Kidney epithelial cell (primary cell): ENCODE results near the gene ZNF197. TPM values are rescaled to one million over a fixed set of nuclear protein-coding genes. Genes with fewer than 3 reads are reported as not detected.
A peak's percentile ranks its signal among the peaks of the same experiment; 100 is the strongest.

Experiments
- DNase-seq: peaks from one replicate; pipeline ENCODE4 v3.0.0-alpha.2; 2010; ENCODE audit warnings: low read depth
- H3K27me3 ChIP-seq: 2 replicates; pipeline ENCODE4 v1.6.0; 2011; ENCODE audit warnings: low read length; ENCODE audit not compliant: control insufficient read depth, insufficient read depth
- H3K36me3 ChIP-seq: 2 replicates; pipeline ENCODE4 v1.5.1; 2011; ENCODE audit warnings: low read length; ENCODE audit not compliant: control insufficient read depth, insufficient read depth
- H3K4me3 ChIP-seq: 2 replicates; pipeline ENCODE4 v1.5.1; 2011; ENCODE audit warnings: low read depth, mild to moderate bottlenecking, control low read depth, low read length
- CTCF ChIP-seq: IDR thresholded peaks from 2 replicates; pipeline ENCODE4 v1.5.1; 2011; ENCODE audit warnings: mild to moderate bottlenecking, moderate library complexity, low read length, control low read depth, inconsistent platforms; ENCODE audit not compliant: insufficient read depth, poor library complexity, severe bottlenecking
- total RNA-seq: library from RNA; depleted of rRNA; stranded (reverse); fragments of >200 nt; gene quantifications from 2 replicates; pipeline ENCODE4 v1.2.3, GENCODE V29; 2015

The ZNF197 gene
- total RNA-seq, 1 donor from 2014 or later: 19.6 TPM

GRCh38 chr3:44643024-44643423, 18.2 kb downstream of the ZNF197 start:
- no peak for DNase-seq
- H3K36me3 ChIP-seq: peaks cover 7% of the 10 kb centered on the region
- no peaks in the 10 kb centered on the region for H3K27me3 ChIP-seq
- H3K4me3 ChIP-seq: no peak overlapping the region
- TF ChIP-seq CTCF: no peak

GRCh38 chr3:44647771-44648170, 22.9 kb downstream of the ZNF197 start:
- Histone ChIP-seq H3K36me3 (peaks cover 4% of the 10 kb centered on the region), H3K27me3 (no peaks in the 10 kb centered on the region), H3K4me3 (no peak overlapping the region)
- DNase-seq: no peak
- TF ChIP-seq CTCF: no peak

- Histone ChIP-seq H3K27me3 (no peaks in the 10 kb centered on the region), H3K4me3 (peak within 1 kb of the TSS; percentile 99), H3K36me3 (peaks cover 2% of the 10 kb centered on the region)
- DNase-seq: peak; percentile 56
- TF ChIP-seq CTCF: no peak
These were observed 23.9 kb downstream of the ZNF197 start, which contains the start of gene ZNF35 for GRCh38 chr3:44648564-44649229. Gene ZNF35 (plus strand): TSS chr3:44648732. CDS start chr3:44651068, 2,336 bp downstream.

GRCh38 chr3:44649709-44650108, 24.9 kb downstream of the ZNF197 start:
- TF ChIP-seq CTCF: no peak
- no peak overlapping the region for H3K4me3 ChIP-seq
- DNase-seq: no peak

GRCh38 chr3:44654039-44654438, 29.2 kb downstream of the ZNF197 start:
- Histone ChIP-seq H3K4me3 (no peak overlapping the region), H3K36me3 (peaks cover 3% of the 10 kb centered on the region)

More at GRCh38 chr3:44649709-44650108, 24.9 kb downstream of the ZNF197 start:
- Histone ChIP-seq H3K36me3 (peaks cover 2% of the 10 kb centered on the region), H3K27me3 (no peaks in the 10 kb centered on the region)

More at GRCh38 chr3:44654039-44654438, 29.2 kb downstream of the ZNF197 start:
- no peaks in the 10 kb centered on the region for H3K27me3 ChIP-seq
- no peak for TF ChIP-seq CTCF
- no peak for DNase-seq
